H9 (cell line): ENCODE measurements around the gene GGT6. TPM values are rescaled to one million over a fixed set of nuclear protein-coding genes. Genes with fewer than 3 reads are reported as not detected.

Experiments
- DNase-seq: peaks from one replicate; pipeline ENCODE4 v3.0.0-alpha.2; 2017
- H2AFZ ChIP-seq: one replicate; pipeline ENCODE4 v1.6.1; 2013; ENCODE audit warnings: mild to moderate bottlenecking, low read length, control low read depth, moderate library complexity
- H2AK5ac ChIP-seq: 2 replicates; pipeline ENCODE4 v1.6.1; 2013; ENCODE audit warnings: low read length, control low read depth, mixed read lengths; ENCODE audit not compliant: insufficient read length
- H2BK120ac ChIP-seq: one replicate; pipeline ENCODE4 v1.6.1; 2013; ENCODE audit warnings: low read depth, mild to moderate bottlenecking, low read length, control low read depth, inconsistent platforms; ENCODE audit not compliant: poor library complexity, severe bottlenecking
- H2BK12ac ChIP-seq: 2 replicates; pipeline ENCODE4 v1.6.1; 2013; ENCODE audit warnings: low read length, control low read depth, mixed read lengths, low read depth; ENCODE audit not compliant: insufficient read length
- H2BK15ac ChIP-seq: 2 replicates; pipeline ENCODE4 v1.6.1; 2013; ENCODE audit warnings: low read depth, low read length, control low read depth
- H2BK20ac ChIP-seq: one replicate; pipeline ENCODE4 v1.6.1; 2013; ENCODE audit warnings: low read depth, mild to moderate bottlenecking, low read length, control low read depth, inconsistent platforms; ENCODE audit not compliant: poor library complexity, severe bottlenecking
- H2BK5ac ChIP-seq: 2 replicates; pipeline ENCODE4 v1.6.1; 2013; ENCODE audit warnings: low read length, control low read depth, mixed read lengths; ENCODE audit not compliant: insufficient read length
- H3K14ac ChIP-seq: 2 replicates; pipeline ENCODE4 v1.6.1; 2013; ENCODE audit warnings: low read length, control low read depth; ENCODE audit not compliant: insufficient read depth
- H3K18ac ChIP-seq: 2 replicates; pipeline ENCODE4 v1.6.1; 2013; ENCODE audit warnings: low read depth, mild to moderate bottlenecking, mixed read lengths, low read length, control low read depth; ENCODE audit not compliant: insufficient read length
- H3K23ac ChIP-seq: 2 replicates; pipeline ENCODE4 v1.6.1; 2013; ENCODE audit warnings: low read length, control low read depth, mixed read lengths, low read depth; ENCODE audit not compliant: insufficient read length
- H3K23me2 ChIP-seq: 2 replicates; pipeline ENCODE4 v1.6.1; 2013; ENCODE audit warnings: low read depth, mild to moderate bottlenecking, mixed read lengths, low read length, control low read depth; ENCODE audit not compliant: insufficient read length, poor library complexity, severe bottlenecking
- H3K27ac ChIP-seq: 2 replicates; pipeline ENCODE4 v1.5.1; 2013; ENCODE audit warnings: low read length, control low read depth, mixed read lengths, low read depth; ENCODE audit not compliant: insufficient read length
- H3K27me3 ChIP-seq: 2 replicates; pipeline ENCODE4 v1.6.1; 2013; ENCODE audit warnings: low read length, control low read depth, inconsistent platforms; ENCODE audit not compliant: insufficient read depth
- H3K4ac ChIP-seq: 2 replicates; pipeline ENCODE4 v1.6.1; 2013; ENCODE audit warnings: low read depth, mild to moderate bottlenecking, control low read depth, inconsistent platforms, low read length, moderate library complexity
- H3K4me1 ChIP-seq: 2 replicates; pipeline ENCODE4 v1.6.1; 2013; ENCODE audit warnings: low read length, control low read depth, inconsistent platforms; ENCODE audit not compliant: insufficient read depth
- H3K4me2 ChIP-seq: 2 replicates; pipeline ENCODE4 v1.6.1; 2013; ENCODE audit warnings: low read length, control low read depth, mixed read lengths; ENCODE audit not compliant: insufficient read length, insufficient read depth
- H3K56ac ChIP-seq: 2 replicates; pipeline ENCODE4 v1.6.1; 2013; ENCODE audit warnings: low read depth, mild to moderate bottlenecking, mixed read lengths, low read length, control low read depth; ENCODE audit not compliant: insufficient read length
- H3K79me1 ChIP-seq: 2 replicates; pipeline ENCODE4 v1.6.1; 2013; ENCODE audit warnings: low read depth, mild to moderate bottlenecking, moderate library complexity, low read length, control low read depth, inconsistent platforms; ENCODE audit not compliant: insufficient read depth, poor library complexity, severe bottlenecking
- H3K79me2 ChIP-seq: 2 replicates; pipeline ENCODE4 v1.6.1; 2013; ENCODE audit warnings: low read length, control low read depth, inconsistent platforms; ENCODE audit not compliant: insufficient read depth
- H3K9ac ChIP-seq: 2 replicates; pipeline ENCODE4 v1.6.1; 2013; ENCODE audit warnings: low read length, control low read depth, mixed read lengths; ENCODE audit not compliant: insufficient read length; ENCODE audit errors: extremely low read depth
- H3K9me3 ChIP-seq: one replicate; pipeline ENCODE4 v1.6.1; 2013; ENCODE audit warnings: low read depth, low read length, inconsistent platforms; ENCODE audit not compliant: control insufficient read depth
- H3T11ph ChIP-seq: one replicate; pipeline ENCODE4 v1.6.1; 2013; ENCODE audit warnings: mild to moderate bottlenecking, low read length, control low read depth, inconsistent platforms
- H4K20me1 ChIP-seq: one replicate; pipeline ENCODE4 v1.6.1; 2013; ENCODE audit not compliant: control insufficient read depth, insufficient read length, insufficient read depth
- H4K5ac ChIP-seq: 2 replicates; pipeline ENCODE4 v1.6.1; 2013; ENCODE audit warnings: low read depth, mild to moderate bottlenecking, mixed read lengths, low read length, control low read depth; ENCODE audit not compliant: insufficient read length
- H4K8ac ChIP-seq: replicated peaks from 2 replicates; pipeline ENCODE4 v1.6.1; 2013; ENCODE audit warnings: low read length, control low read depth, mixed read lengths, low read depth; ENCODE audit not compliant: insufficient read length
- H4K91ac ChIP-seq: 2 replicates; pipeline ENCODE4 v1.6.1; 2013; ENCODE audit warnings: low read depth, mild to moderate bottlenecking, moderate library complexity, mixed read lengths, low read length, control low read depth; ENCODE audit not compliant: insufficient read length
- H3K27ac Mint-ChIP-seq, 3 experiments: 2 replicates in 2 of 3; 3 replicates in 1 of 3; pipeline ENCODE4 v1.8.0; 2020 to 2021; ENCODE audit warnings: mixed read lengths in 3 of 3, mild to moderate bottlenecking in 1 of 3, moderate library complexity in 1 of 3
- H3K27me3 Mint-ChIP-seq: 2 replicates; pipeline ENCODE4 v1.8.0; 2021; ENCODE audit warnings: low read depth, mild to moderate bottlenecking, moderate library complexity, mixed read lengths
- H3K36me3 Mint-ChIP-seq, 3 experiments: 2 replicates in 2 of 3; 3 replicates in 1 of 3; pipeline ENCODE4 v1.8.0; 2020 to 2021; ENCODE audit warnings: low read depth in 3 of 3, mixed read lengths in 3 of 3; ENCODE audit not compliant: insufficient read depth in 1 of 3
- H3K4me1 Mint-ChIP-seq, 2 experiments: 2 replicates each; pipeline ENCODE4 v1.8.0; 2020; ENCODE audit warnings: mixed read lengths in 2 of 2
- H3K4me3 Mint-ChIP-seq, 2 experiments: 2 replicates in 1 of 2; 3 replicates in 1 of 2; pipeline ENCODE4 v1.8.0; 2020 to 2021; ENCODE audit warnings: mild to moderate bottlenecking in 2 of 2, mixed read lengths in 2 of 2, moderate library complexity in 1 of 2
- H3K9me3 Mint-ChIP-seq, 2 experiments: 2 replicates in 1 of 2; 3 replicates in 1 of 2; pipeline ENCODE4 v1.8.0; 2020; ENCODE audit warnings: mild to moderate bottlenecking in 2 of 2, mixed read lengths in 2 of 2, moderate library complexity in 1 of 2
- WGBS: extraction: QIAGEN DNeasy Blood & Tissue Kit; methylation state at CpG from one replicate; pipeline ENCODE4 v1.1.7; 2013; ENCODE audit warnings: missing lambda C conversion rate, low lambda C conversion rate, mixed read lengths; ENCODE audit not compliant: insufficient read length; ENCODE audit errors: extremely low coverage; 5-methylcytosine and 5-hydroxymethylcytosine counted together
- total RNA-seq: library from RNA; stranded (reverse); gene quantifications from 2 replicates; pipeline ENCODE4 v1.2.1, GENCODE V29; 2021
- TF ChIP-seq, protein P1 (sequence below): fragments of 200-600 bp; sonication (generic); conservative IDR thresholded peaks from 3 replicates; pipeline ENCODE4 v1.8.0; 2021; ENCODE audit warnings: antibody characterized with exemption, mild to moderate bottlenecking

The GGT6 gene
- total RNA-seq, 1 experiment from 2014 or later, result 0.17 TPM

GRCh38 chr17:4542726-4543191 is 17.6 kb downstream of the GGT6 start:
- no peak overlapping the region for H3K9ac ChIP-seq
- no peaks in the 10 kb centered on the region for H3K9me3 ChIP-seq
- H3K4ac ChIP-seq, result no peak overlapping the region
- no peak overlapping the region for H3K4me2 ChIP-seq
- H3K4me1 ChIP-seq, result no peaks in the 10 kb centered on the region
- Mint-ChIP-seq H3K9me3 (no peaks in the 10 kb centered on the region), H3K36me3 (peaks cover 33 to 83% (median 59%) of the 10 kb centered on the region in 3 experiments), H3K27me3 (no peaks in the 10 kb centered on the region; the same call in 1 of the 2 replicates), H3K4me1 (no peaks in the 10 kb centered on the region), H3K27ac (no peak overlapping the region), H3K4me3 (no peak overlapping the region)
- no peaks in the 10 kb centered on the region for H3K23me2 ChIP-seq
- no peak overlapping the region for H3K56ac ChIP-seq
- no peak overlapping the region for H3T11ph ChIP-seq
- no peak overlapping the region for H2BK120ac ChIP-seq
- H3K79me2 ChIP-seq, result no peaks in the 10 kb centered on the region
- no peak overlapping the region for H2BK5ac ChIP-seq
- H2AK5ac ChIP-seq, result no peak overlapping the region
- peaks cover 2% of the 10 kb centered on the region for H4K20me1 ChIP-seq
- H3K27ac ChIP-seq, result no peak overlapping the region
- H2AFZ ChIP-seq, result no peak overlapping the region
- H3K14ac ChIP-seq, result no peak overlapping the region
- H4K8ac ChIP-seq, result no peak overlapping the region
- no peaks in the 10 kb centered on the region for H3K27me3 ChIP-seq
- no peak overlapping the region for H2BK15ac ChIP-seq
- H3K23ac ChIP-seq, result no peak overlapping the region
- no peak for DNase-seq
- WGBS, result no CpG with 5 or more reads among the region's 19 CpGs
- no peak overlapping the region for H2BK20ac ChIP-seq
- no peaks in the 10 kb centered on the region for H3K79me1 ChIP-seq
- H2BK12ac ChIP-seq, result no peak overlapping the region
- TF ChIP-seq, protein P1, sequence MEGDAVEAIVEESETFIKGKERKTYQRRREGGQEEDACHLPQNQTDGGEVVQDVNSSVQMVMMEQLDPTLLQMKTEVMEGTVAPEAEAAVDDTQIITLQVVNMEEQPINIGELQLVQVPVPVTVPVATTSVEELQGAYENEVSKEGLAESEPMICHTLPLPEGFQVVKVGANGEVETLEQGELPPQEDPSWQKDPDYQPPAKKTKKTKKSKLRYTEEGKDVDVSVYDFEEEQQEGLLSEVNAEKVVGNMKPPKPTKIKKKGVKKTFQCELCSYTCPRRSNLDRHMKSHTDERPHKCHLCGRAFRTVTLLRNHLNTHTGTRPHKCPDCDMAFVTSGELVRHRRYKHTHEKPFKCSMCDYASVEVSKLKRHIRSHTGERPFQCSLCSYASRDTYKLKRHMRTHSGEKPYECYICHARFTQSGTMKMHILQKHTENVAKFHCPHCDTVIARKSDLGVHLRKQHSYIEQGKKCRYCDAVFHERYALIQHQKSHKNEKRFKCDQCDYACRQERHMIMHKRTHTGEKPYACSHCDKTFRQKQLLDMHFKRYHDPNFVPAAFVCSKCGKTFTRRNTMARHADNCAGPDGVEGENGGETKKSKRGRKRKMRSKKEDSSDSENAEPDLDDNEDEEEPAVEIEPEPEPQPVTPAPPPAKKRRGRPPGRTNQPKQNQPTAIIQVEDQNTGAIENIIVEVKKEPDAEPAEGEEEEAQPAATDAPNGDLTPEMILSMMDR, result no peak
- H4K91ac ChIP-seq, result no peak overlapping the region
- H3K18ac ChIP-seq, result no peak overlapping the region
- no peak overlapping the region for H4K5ac ChIP-seq
